VCaP (cell line): ENCODE results near the gene EML4.

Experiments
- H3K27ac ChIP-seq: fragments of 450-650 bp; 2 replicates; pipeline ENCODE4 v1.5.1; 2017
- CTCF ChIP-seq: fragments of 450-650 bp; conservative IDR thresholded peaks from 2 replicates; pipeline ENCODE4 v1.5.1; 2017; ENCODE audit warnings: mild to moderate bottlenecking, moderate library complexity

Gene EML4

GRCh38 chr2:42367835-42368234 lies 198.7 kb downstream of the EML4 start:
- TF ChIP-seq CTCF, result no peak
- H3K27ac ChIP-seq, result peak overlapping the region; percentile 94

DNA sequence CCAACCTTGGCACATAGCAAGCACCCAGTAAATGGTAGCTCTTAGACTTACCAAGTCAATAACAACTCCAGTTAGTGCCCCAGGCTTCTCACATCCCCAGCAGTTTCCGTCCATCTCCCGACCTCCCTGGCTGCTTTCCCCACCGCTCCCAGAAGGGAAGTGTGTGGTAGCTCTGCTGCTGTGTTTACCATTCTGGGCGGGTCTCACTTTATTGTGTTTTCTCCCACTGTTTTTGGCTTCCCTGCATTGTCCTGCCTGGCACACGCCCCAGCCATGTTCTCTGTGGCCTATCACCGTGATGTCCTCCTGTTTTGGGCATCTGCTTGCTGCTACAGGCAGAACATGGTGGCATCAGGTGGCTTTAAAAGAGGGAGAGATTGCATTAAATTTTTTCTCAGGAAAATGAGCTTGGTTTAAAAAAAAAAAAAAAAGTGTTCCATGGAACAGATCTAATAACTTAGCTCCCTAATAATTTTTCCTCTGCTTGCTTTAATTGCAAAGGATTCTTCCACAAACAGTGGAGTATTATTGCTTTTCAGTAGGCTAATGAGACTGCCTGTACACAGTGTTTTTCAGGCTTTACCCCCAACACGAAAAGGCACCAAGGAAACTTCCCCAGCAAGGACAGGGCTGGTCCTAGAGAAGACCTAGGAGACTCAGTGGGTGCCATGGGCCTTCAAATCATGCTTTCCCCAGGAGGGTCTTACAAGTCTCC lies 199.8 kb downstream of the EML4 start:
- no peak for TF ChIP-seq CTCF
- peak overlapping the region; percentile 94 for H3K27ac ChIP-seq

GRCh38 chr2:42369532-42370229 lies 200.5 kb downstream of the EML4 start:
- TF ChIP-seq CTCF, result no peak

DNA sequence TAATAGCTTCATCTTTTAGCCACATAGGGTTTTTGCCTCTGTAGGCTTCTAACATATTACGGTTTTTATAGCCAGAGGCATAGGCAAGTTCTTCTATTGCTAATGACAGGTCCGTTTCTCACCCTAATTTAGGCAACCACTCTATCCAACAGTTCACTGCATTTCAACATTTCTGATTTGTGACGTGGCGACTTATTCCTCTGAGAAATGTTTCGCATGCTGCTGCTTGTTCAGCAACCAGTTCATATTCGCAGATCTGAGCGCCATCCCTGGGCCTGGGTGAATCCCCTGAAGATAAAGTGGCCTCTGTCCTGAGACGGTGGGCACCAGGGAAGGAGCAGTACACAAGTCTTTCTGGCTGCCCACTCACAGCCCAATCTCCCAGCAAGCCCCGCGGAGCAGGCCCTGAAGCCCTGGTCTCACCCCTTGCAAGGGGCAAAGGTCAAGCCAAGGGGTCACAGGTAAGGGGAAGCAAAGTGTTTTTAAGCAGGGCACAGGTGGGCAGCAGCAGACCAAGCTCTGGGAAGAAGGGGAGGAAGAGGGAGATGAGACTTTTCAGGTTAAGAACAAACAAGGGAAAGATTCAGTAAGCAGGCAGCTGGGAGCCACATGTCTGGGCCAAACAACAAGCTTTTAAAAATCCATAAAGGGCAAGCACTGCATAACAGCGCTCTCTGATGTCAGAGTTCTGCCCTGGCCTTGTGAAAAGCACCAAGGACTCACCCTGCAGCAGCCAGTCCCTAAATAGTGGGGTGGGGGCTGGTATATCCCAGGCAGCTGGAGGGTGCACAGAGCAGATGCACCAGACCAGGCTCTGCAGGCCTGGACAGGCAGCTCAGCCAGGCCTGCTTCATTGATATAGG lies 202.7 kb downstream of the EML4 start:
- peak overlapping the region; percentile 19; the same call in 1 of the 2 replicates for H3K27ac ChIP-seq
- no peak for TF ChIP-seq CTCF

More at GRCh38 chr2:42369532-42370229, 200.5 kb downstream of the EML4 start:
- H3K27ac ChIP-seq, result peak overlapping the region; percentile 94

GRCh38 chr2:42372474-42373200 lies 203.5 kb downstream of the EML4 start:
- no peak for TF ChIP-seq CTCF
- peak overlapping the region; percentile 19; the same call in 1 of the 2 replicates for H3K27ac ChIP-seq

DNA sequence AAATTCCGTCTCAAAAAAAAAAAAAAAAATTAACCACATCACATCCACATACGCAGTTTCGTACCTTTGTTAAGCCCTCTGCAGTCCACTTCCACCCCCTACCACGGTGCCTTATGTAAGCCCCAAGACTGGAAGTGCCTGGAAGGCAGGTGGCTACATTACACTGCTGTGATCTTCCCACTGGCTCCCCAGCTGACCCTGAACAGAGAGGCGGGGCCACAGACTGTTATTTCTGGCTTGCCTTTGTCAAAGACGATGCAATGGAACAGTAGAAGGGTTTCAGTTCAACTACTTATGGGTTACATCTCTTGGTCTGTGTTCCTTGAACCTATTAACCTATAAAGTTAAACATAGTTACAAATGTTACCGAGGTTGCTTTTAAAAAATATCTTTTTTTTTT lies 207.6 kb downstream of the EML4 start:
- no peak for TF ChIP-seq CTCF
- no peak overlapping the region for H3K27ac ChIP-seq
